ENCODE results near the gene POU2F2. TPM values are rescaled to one million over a fixed set of nuclear protein-coding genes. Genes with fewer than 3 reads are reported as not detected.

Gene POU2F2
- polyA plus RNA-seq, 2 of the 4 experiments (the other 2 are of a cell fraction): 0.16 to 0.28 TPM

DNA sequence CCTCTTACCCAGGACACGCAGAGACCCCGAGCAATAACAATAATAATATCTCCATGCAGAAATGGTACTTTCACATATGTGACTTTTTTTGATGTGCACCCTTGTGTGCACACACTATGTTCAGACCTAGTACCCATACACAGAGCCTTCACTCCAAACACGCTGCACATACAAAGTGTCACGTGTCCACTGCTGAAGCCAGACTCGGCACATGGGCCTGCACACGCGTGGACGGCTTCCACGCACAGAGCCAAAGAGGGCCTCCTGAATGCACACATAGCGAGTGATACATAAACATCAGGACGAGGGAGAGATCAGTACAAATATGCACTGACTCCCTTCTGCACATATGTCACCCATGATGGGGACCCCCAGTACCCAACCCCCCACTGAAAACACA lies 41.9 kb upstream of the POU2F2 start:
- POLR2A ChIA-PET: no interaction called here
- no peak for TF ChIP-seq JUN (IDR thresholded peaks at IDR 0.05)
- no peak for TF ChIP-seq HEYL (CRISPR knock-in tag; IDR thresholded peaks at IDR 0.05)
- no peak for TF ChIP-seq ZC3H11A (IDR thresholded peaks at IDR 0.05)
- TF ChIP-seq SMC3 (IDR thresholded peaks at IDR 0.05): no peak
- TF ChIP-seq, protein P1, sequence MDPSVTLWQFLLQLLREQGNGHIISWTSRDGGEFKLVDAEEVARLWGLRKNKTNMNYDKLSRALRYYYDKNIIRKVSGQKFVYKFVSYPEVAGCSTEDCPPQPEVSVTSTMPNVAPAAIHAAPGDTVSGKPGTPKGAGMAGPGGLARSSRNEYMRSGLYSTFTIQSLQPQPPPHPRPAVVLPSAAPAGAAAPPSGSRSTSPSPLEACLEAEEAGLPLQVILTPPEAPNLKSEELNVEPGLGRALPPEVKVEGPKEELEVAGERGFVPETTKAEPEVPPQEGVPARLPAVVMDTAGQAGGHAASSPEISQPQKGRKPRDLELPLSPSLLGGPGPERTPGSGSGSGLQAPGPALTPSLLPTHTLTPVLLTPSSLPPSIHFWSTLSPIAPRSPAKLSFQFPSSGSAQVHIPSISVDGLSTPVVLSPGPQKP (IDR thresholded peaks at IDR 0.05; ENCODE audit: low read depth, low read length): no peak
- TF ChIP-seq EHF (CRISPR knock-in tag; IDR thresholded peaks at IDR 0.05): no peak
- no peak for TF ChIP-seq CHD2 (IDR thresholded peaks at IDR 0.05; ENCODE audit: low read length, partially characterized antibody)
- TF ChIP-seq, protein P2, sequence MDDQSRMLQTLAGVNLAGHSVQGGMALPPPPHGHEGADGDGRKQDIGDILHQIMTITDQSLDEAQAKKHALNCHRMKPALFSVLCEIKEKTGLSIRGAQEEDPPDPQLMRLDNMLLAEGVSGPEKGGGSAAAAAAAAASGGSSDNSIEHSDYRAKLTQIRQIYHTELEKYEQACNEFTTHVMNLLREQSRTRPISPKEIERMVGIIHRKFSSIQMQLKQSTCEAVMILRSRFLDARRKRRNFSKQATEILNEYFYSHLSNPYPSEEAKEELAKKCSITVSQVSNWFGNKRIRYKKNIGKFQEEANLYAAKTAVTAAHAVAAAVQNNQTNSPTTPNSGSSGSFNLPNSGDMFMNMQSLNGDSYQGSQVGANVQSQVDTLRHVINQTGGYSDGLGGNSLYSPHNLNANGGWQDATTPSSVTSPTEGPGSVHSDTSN (IDR thresholded peaks at IDR 0.05): no peak
- TF ChIP-seq POLR2A (IDR thresholded peaks at IDR 0.05; ENCODE audit: low read length): no peak
- TF ChIP-seq, protein P3, sequence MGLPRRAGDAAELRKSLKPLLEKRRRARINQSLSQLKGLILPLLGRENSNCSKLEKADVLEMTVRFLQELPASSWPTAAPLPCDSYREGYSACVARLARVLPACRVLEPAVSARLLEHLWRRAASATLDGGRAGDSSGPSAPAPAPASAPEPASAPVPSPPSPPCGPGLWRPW (IDR thresholded peaks at IDR 0.05): no peak
- no peak for TF ChIP-seq KDM5A (IDR thresholded peaks at IDR 0.05)
- TF ChIP-seq HOXB13 (CRISPR knock-in tag; IDR thresholded peaks at IDR 0.05; ENCODE audit: low read depth): no peak
- TF ChIP-seq, protein P4, sequence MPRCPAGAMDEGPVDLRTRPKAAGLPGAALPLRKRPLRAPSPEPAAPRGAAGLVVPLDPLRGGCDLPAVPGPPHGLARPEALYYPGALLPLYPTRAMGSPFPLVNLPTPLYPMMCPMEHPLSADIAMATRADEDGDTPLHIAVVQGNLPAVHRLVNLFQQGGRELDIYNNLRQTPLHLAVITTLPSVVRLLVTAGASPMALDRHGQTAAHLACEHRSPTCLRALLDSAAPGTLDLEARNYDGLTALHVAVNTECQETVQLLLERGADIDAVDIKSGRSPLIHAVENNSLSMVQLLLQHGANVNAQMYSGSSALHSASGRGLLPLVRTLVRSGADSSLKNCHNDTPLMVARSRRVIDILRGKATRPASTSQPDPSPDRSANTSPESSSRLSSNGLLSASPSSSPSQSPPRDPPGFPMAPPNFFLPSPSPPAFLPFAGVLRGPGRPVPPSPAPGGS (IDR thresholded peaks at IDR 0.05): no peak
- TF ChIP-seq, protein P5, sequence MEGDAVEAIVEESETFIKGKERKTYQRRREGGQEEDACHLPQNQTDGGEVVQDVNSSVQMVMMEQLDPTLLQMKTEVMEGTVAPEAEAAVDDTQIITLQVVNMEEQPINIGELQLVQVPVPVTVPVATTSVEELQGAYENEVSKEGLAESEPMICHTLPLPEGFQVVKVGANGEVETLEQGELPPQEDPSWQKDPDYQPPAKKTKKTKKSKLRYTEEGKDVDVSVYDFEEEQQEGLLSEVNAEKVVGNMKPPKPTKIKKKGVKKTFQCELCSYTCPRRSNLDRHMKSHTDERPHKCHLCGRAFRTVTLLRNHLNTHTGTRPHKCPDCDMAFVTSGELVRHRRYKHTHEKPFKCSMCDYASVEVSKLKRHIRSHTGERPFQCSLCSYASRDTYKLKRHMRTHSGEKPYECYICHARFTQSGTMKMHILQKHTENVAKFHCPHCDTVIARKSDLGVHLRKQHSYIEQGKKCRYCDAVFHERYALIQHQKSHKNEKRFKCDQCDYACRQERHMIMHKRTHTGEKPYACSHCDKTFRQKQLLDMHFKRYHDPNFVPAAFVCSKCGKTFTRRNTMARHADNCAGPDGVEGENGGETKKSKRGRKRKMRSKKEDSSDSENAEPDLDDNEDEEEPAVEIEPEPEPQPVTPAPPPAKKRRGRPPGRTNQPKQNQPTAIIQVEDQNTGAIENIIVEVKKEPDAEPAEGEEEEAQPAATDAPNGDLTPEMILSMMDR (IDR thresholded peaks at IDR 0.05): no peak
- TF ChIP-seq MYC (IDR thresholded peaks at IDR 0.05; ENCODE audit: borderline replicate concordance, low read length): no peak
- TF ChIP-seq, protein P6, sequence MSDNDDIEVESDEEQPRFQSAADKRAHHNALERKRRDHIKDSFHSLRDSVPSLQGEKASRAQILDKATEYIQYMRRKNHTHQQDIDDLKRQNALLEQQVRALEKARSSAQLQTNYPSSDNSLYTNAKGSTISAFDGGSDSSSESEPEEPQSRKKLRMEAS (IDR thresholded peaks at IDR 0.05): no peak
- ATAC-seq: no peak

DNA sequence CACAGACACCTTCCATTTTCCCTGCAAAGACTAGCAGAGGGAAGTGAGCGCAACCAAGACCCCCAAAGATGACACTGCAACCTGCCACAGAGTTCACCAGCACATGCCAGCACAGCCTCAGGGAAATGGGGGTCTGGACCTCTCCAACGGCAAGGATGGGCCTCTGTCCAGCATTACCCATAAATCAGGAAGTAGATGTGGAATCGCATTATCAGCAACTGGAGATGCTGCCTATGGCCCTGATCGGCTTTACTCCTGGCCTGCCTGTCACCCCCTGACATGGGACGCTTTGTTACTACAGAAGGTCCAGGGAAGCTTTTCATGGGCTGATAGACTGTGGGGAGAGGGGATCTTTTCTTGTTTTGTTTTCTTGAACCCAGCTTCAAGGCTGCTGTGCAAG lies 41.4 kb upstream of the POU2F2 start:
- ATAC-seq (no peak), DNase-seq (ENCODE audit: low read depth in 1 of 2, low spot score in 1 of 2) (no peak), FAIRE-seq (peak; percentile 78)
- no peak overlapping the region for H3K4me3 ChIP-seq
- POLR2A ChIA-PET: no interaction called here
- TF ChIP-seq ZSCAN20 (CRISPR knock-in tag; IDR thresholded peaks at IDR 0.05) (no peak), EHMT2 (IDR thresholded peaks at IDR 0.05; ENCODE audit: low read depth) (no peak), CBX8 (IDR thresholded peaks at IDR 0.05) (no peak), MAFK (IDR thresholded peaks at IDR 0.05; ENCODE audit: partially characterized antibody) (no peak), HOXB13 (CRISPR knock-in tag; IDR thresholded peaks at IDR 0.05; ENCODE audit: low read depth) (no peak), ZFP36 (IDR thresholded peaks at IDR 0.05; ENCODE audit: borderline replicate concordance, partially characterized antibody) (no peak), CHD4 (IDR thresholded peaks at IDR 0.05; ENCODE audit: borderline replicate concordance) (no peak), HDAC2 (IDR thresholded peaks at IDR 0.05) (no peak), CHD2 (IDR thresholded peaks at IDR 0.05; ENCODE audit: low read length, partially characterized antibody) (no peak), CBX2 (IDR thresholded peaks at IDR 0.05; ENCODE audit: borderline replicate concordance, low read depth) (no peak), RFX5 (IDR thresholded peaks at IDR 0.05) (no peak), JUNB (IDR thresholded peaks at IDR 0.05) (no peak), MYC (IDR thresholded peaks at IDR 0.05; ENCODE audit: borderline replicate concordance, low read length) (no peak), MAZ (IDR thresholded peaks at IDR 0.05; ENCODE audit: borderline replicate concordance, low read depth, low read length) (no peak), ZNF302 (CRISPR knock-in tag; IDR thresholded peaks at IDR 0.05) (no peak)
- TF ChIP-seq, protein P7, sequence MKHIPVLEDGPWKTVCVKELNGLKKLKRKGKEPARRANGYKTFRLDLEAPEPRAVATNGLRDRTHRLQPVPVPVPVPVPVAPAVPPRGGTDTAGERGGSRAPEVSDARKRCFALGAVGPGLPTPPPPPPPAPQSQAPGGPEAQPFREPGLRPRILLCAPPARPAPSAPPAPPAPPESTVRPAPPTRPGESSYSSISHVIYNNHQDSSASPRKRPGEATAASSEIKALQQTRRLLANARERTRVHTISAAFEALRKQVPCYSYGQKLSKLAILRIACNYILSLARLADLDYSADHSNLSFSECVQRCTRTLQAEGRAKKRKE (CRISPR knock-in tag; IDR thresholded peaks at IDR 0.05; ENCODE audit: low read depth): no peak
- H3K27ac ChIP-seq: no peak overlapping the region
- CTCF ChIA-PET: interaction anchor here (1.2 to 4.6 kb wide), 5 partner anchors 12 to 65 kb away, joined by 3 to 54 read pairs (median 24); partner anchors contain the start of gene POU2F2
- 76% methylated on average over 5 of the region's 5 CpGs for WGBS (ENCODE audit: missing lambda C conversion rate)
- no peaks in the 10 kb centered on the region for H3K9me3 ChIP-seq
- peaks cover 18% of the 10 kb centered on the region for H3K4me1 ChIP-seq
- no peak overlapping the region for H3K4me2 ChIP-seq

More for the DNA sequence above, 41.9 kb upstream of the POU2F2 start:
- Histone ChIP-seq H3K4me3 (no peak overlapping the region), H3K4me1 (peaks cover 18% of the 10 kb centered on the region), H3K27ac (no peak overlapping the region), H3K4me2 (no peak overlapping the region), H3K9me3 (no peaks in the 10 kb centered on the region)
- WGBS (ENCODE audit: missing lambda C conversion rate): 69% methylated on average over 11 of the region's 11 CpGs
- no peak for FAIRE-seq
- CTCF ChIA-PET: interaction anchor here (1.2 to 4.6 kb wide), 7 partner anchors 11 to 65 kb away, joined by 3 to 54 read pairs (median 23); partner anchors contain the start of gene POU2F2
- DNase-seq (ENCODE audit: low read depth in 1 of 2, low spot score in 1 of 2): no peak
